Fibroblast of lung (primary cell): ENCODE measurements around the gene FSHR. TPM values are rescaled to one million over a fixed set of nuclear protein-coding genes. Genes with fewer than 3 reads are reported as not detected.

Experiments used
- DNase-seq, 2 donors: peaks; one replicate each; pipeline versions ENCODE4 v3.0.0 to v3.0.0-alpha.2; 2010; ENCODE audit warnings: low read depth in 2 of 2
- H2AFZ ChIP-seq: 2 replicates; pipeline ENCODE4 v1.5.1; 2012; ENCODE audit warnings: low read length, control low read depth, inconsistent platforms
- H3K27ac ChIP-seq: 2 replicates; pipeline ENCODE4 v1.5.1; 2011; ENCODE audit warnings: low read length, control low read depth; ENCODE audit not compliant: insufficient read depth
- H3K27me3 ChIP-seq: 2 replicates; pipeline ENCODE4 v1.5.1; 2011; ENCODE audit warnings: mild to moderate bottlenecking, low read length; ENCODE audit not compliant: control insufficient read depth, insufficient read depth
- H3K36me3 ChIP-seq: 2 replicates; pipeline ENCODE4 v1.5.1; 2011; ENCODE audit warnings: low read length; ENCODE audit not compliant: control insufficient read depth, insufficient read depth
- H3K4me1 ChIP-seq: 2 replicates; pipeline ENCODE4 v1.5.1; 2011; ENCODE audit warnings: low read length; ENCODE audit not compliant: control insufficient read depth, insufficient read depth; ENCODE audit errors: extremely low read depth
- H3K4me2 ChIP-seq: 2 replicates; pipeline ENCODE4 v1.5.1; 2011; ENCODE audit warnings: low read length, control low read depth; ENCODE audit not compliant: insufficient read depth; ENCODE audit errors: extremely low read depth
- H3K4me3 ChIP-seq, 4 experiments: fragments of 200-600 bp in 1 of 4; sonication (generic) in 1 of 4; replicated peaks in 1 of 4; 2 replicates each; pipeline ENCODE4 v1.5.1; 2011 to 2016; ENCODE audit warnings: low read length in 4 of 4, low read depth in 3 of 4, mild to moderate bottlenecking in 3 of 4, control low read depth in 2 of 4, inconsistent platforms in 1 of 4, mixed read lengths in 1 of 4; ENCODE audit not compliant: insufficient read depth in 1 of 4; ENCODE audit errors: control extremely low read depth in 1 of 4
- H3K79me2 ChIP-seq: 2 replicates; pipeline ENCODE4 v1.5.1; 2012; ENCODE audit warnings: mild to moderate bottlenecking, low read length, inconsistent platforms; ENCODE audit not compliant: control insufficient read depth, insufficient read depth
- H3K9ac ChIP-seq: 2 replicates; pipeline ENCODE4 v1.5.1; 2011; ENCODE audit warnings: mild to moderate bottlenecking, low read length, control low read depth; ENCODE audit not compliant: insufficient read depth
- H3K9me3 ChIP-seq: 2 replicates; pipeline ENCODE4 v1.5.1; 2012; ENCODE audit warnings: low read depth, low read length; ENCODE audit not compliant: control insufficient read depth, insufficient read depth
- H4K20me1 ChIP-seq: 2 replicates; pipeline ENCODE4 v1.5.1; 2011; ENCODE audit warnings: low read length; ENCODE audit not compliant: control insufficient read depth, insufficient read depth; ENCODE audit errors: extremely low read depth
- EZH2 ChIP-seq: IDR thresholded peaks from 2 replicates; pipeline ENCODE4 v1.5.1; 2012; ENCODE audit warnings: low read length, control low read depth, mild to moderate bottlenecking; ENCODE audit errors: missing control alignments
- polyA plus RNA-seq, 2 donors: library from polyadenylated mRNA; depleted of rRNA in 1 of 2; stranded (reverse) in 1 of 2; unstranded in 1 of 2; fragments of >200 nt; gene quantifications; 2 replicates each; pipeline ENCODE4 v1.2.1, GENCODE V29; 2011 to 2012; ENCODE audit warnings: missing spikeins in 1 of 2
- total RNA-seq: library from RNA; depleted of rRNA; stranded (reverse); fragments of >200 nt; gene quantifications from 2 replicates; pipeline ENCODE4 v1.2.1, GENCODE V29; 2014
- TF ChIP-seq, protein P1 (sequence below), 2 donors: IDR thresholded peaks in 1 of 2; conservative IDR thresholded peaks in 1 of 2; 1 replicate in 1 of 2; 2 replicates in 1 of 2; pipeline ENCODE4 v1.5.1; 2011 to 2012; ENCODE audit warnings: low read length in 2 of 2, control low read depth in 1 of 2, inconsistent platforms in 1 of 2, low read depth in 1 of 2, mild to moderate bottlenecking in 1 of 2

The FSHR gene
- total and polyA plus RNA-seq, 2 donors (not counting 1 experiment from before 2014, with no cell fraction given): not detected

- Histone ChIP-seq H3K79me2 (no peaks in the 10 kb centered on the region), H3K9ac (no peak overlapping the region), H3K4me3 (no peak overlapping the region), H3K27ac (no peak overlapping the region), H3K9me3 (no peaks in the 10 kb centered on the region), H3K27me3 (no peaks in the 10 kb centered on the region), H3K36me3 (no peaks in the 10 kb centered on the region), H4K20me1 (no peaks in the 10 kb centered on the region), H2AFZ (no peak overlapping the region), H3K4me1 (no peaks in the 10 kb centered on the region), H3K4me2 (no peak overlapping the region)
- TF ChIP-seq, protein P1, sequence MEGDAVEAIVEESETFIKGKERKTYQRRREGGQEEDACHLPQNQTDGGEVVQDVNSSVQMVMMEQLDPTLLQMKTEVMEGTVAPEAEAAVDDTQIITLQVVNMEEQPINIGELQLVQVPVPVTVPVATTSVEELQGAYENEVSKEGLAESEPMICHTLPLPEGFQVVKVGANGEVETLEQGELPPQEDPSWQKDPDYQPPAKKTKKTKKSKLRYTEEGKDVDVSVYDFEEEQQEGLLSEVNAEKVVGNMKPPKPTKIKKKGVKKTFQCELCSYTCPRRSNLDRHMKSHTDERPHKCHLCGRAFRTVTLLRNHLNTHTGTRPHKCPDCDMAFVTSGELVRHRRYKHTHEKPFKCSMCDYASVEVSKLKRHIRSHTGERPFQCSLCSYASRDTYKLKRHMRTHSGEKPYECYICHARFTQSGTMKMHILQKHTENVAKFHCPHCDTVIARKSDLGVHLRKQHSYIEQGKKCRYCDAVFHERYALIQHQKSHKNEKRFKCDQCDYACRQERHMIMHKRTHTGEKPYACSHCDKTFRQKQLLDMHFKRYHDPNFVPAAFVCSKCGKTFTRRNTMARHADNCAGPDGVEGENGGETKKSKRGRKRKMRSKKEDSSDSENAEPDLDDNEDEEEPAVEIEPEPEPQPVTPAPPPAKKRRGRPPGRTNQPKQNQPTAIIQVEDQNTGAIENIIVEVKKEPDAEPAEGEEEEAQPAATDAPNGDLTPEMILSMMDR (conservative IDR thresholded peaks at IDR 0.05 in 1 of 2, IDR thresholded peaks at IDR 0.05 in 1 of 2; ENCODE audit: low read depth in 1 of 2, low read length in 2 of 2): no peak
- no peak for TF ChIP-seq EZH2
- DNase-seq: peak in 1 of 2 donors; percentile 1
Measured at GRCh38 chr2:49153252-49153651, 1.1 kb downstream of the FSHR start.

- H3K4me2 ChIP-seq: no peak overlapping the region
- H3K9ac ChIP-seq: no peak overlapping the region
- H3K27ac ChIP-seq: no peak overlapping the region
- no peak for DNase-seq
- H4K20me1 ChIP-seq: no peaks in the 10 kb centered on the region
- H3K9me3 ChIP-seq: no peaks in the 10 kb centered on the region
- no peaks in the 10 kb centered on the region for H3K36me3 ChIP-seq
- TF ChIP-seq, protein P1 (conservative IDR thresholded peaks at IDR 0.05 in 1 of 2, IDR thresholded peaks at IDR 0.05 in 1 of 2; ENCODE audit: low read depth in 1 of 2, low read length in 2 of 2): no peak
- no peak for TF ChIP-seq EZH2
- H2AFZ ChIP-seq: no peak overlapping the region
- H3K27me3 ChIP-seq: no peaks in the 10 kb centered on the region
- no peak overlapping the region for H3K4me3 ChIP-seq
- no peaks in the 10 kb centered on the region for H3K79me2 ChIP-seq
- no peaks in the 10 kb centered on the region for H3K4me1 ChIP-seq
Measured at GRCh38 chr2:49152824-49153223, 1.5 kb downstream of the FSHR start.

DNA sequence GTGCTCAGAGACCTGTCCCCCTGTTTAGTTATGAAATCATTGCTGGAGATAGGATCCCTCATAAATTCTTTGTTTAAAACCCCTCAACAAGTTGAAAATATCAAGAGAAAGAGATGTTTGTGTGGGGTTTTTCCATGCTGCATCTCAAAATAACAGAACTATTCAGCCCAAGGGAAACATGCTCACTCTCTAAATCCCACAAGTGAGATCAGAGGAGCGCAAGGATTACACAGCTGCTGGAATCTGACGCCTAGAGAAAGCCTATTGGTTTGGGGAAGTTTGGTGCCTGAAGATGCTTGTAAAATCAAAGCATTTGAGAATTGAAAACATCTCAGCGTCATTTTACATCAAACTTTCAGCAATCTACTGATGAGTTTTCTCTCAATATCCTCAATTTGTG is 7.9 kb downstream of the FSHR start:
- H3K9me3 ChIP-seq: no peaks in the 10 kb centered on the region
- no peak for DNase-seq
- H3K4me2 ChIP-seq: no peak overlapping the region
- H3K27ac ChIP-seq: no peak overlapping the region
- H2AFZ ChIP-seq: no peak overlapping the region
- no peaks in the 10 kb centered on the region for H3K36me3 ChIP-seq
- H3K79me2 ChIP-seq: no peaks in the 10 kb centered on the region
- no peaks in the 10 kb centered on the region for H3K4me1 ChIP-seq
- H3K9ac ChIP-seq: no peak overlapping the region
- no peak for TF ChIP-seq EZH2
- TF ChIP-seq, protein P1 (conservative IDR thresholded peaks at IDR 0.05 in 1 of 2, IDR thresholded peaks at IDR 0.05 in 1 of 2; ENCODE audit: low read depth in 1 of 2, low read length in 2 of 2): no peak
- no peaks in the 10 kb centered on the region for H4K20me1 ChIP-seq
- H3K4me3 ChIP-seq: no peak overlapping the region
- no peaks in the 10 kb centered on the region for H3K27me3 ChIP-seq
